Keratinocyte (primary cell): Measurements from ENCODE around the gene ILKAP.

Source experiments
- CTCF ChIP-seq, 3 experiments: IDR thresholded peaks in 1 of 3; conservative IDR thresholded peaks in 1 of 3; optimal IDR thresholded peaks in 1 of 3; 2 replicates in 2 of 3; 3 replicates in 1 of 3; pipeline versions ENCODE3 to v1.5.1; 2011; ENCODE audit warnings: low read length in 3 of 3, mild to moderate bottlenecking in 3 of 3, moderate library complexity in 2 of 3, control low read depth in 1 of 3, inconsistent platforms in 1 of 3; ENCODE audit not compliant: insufficient read depth in 2 of 3; ENCODE audit errors: extremely low read depth in 1 of 3
- EZH2 ChIP-seq: IDR thresholded peaks from one replicate; pipeline ENCODE4 v1.6.1; 2012; ENCODE audit warnings: inconsistent platforms, mild to moderate bottlenecking, low read length, moderate library complexity

DNA sequence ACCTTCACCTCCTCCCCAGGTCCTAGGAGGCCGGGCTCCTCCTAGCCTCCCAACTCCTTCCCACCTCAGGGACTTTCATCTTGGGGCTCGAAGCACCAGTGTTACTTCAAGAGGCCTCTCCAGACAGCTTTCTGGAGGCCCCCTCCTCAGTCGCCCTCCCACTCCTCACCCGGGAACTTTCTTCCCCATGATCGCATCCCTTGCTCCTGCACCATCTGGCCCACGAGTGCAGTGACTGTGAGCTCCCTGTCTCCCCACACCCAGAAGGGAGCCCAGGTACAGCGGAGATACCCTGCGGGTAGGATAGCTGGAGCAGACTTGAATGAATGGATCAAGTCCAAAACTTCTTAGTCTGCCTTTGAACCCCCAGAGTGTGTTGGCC, 38.6 kb downstream of the ILKAP start:
- TF ChIP-seq CTCF (optimal IDR thresholded peaks at IDR 0.05 in 1 of 3, IDR thresholded peaks at IDR 0.05 in 1 of 3, conservative IDR thresholded peaks at IDR 0.05 in 1 of 3; ENCODE audit: extremely low read depth in 1 of 3, insufficient read depth in 2 of 3, low read length in 3 of 3): no peak
- TF ChIP-seq EZH2: no peak
